ENCODE results near the gene ERVH48-1. TPM values are rescaled to one million over a fixed set of nuclear protein-coding genes. Genes with fewer than 3 reads are reported as not detected.
A peak's percentile ranks its signal among the peaks of the same experiment; 100 is the strongest.

The ERVH48-1 gene
- total RNA-seq: under 1 TPM in 4 of 6 donors, not detected in 2; 0.09 to 0.33 (median 0.15) TPM

GRCh38 chr21:42925114-42925926, at the start of gene ERVH48-1:
TSS of gene ERVH48-1 (minus strand) at chr21:42925630. CDS start at chr21:42919006, 6,624 bp downstream.
- WGBS, 2 donors: 85 to 90% methylated on average over 29 of the region's 29 CpGs
- peaks cover 5 to 15% (median 9%) of the 10 kb centered on the region in 4 donors for H3K4me1 ChIP-seq
- DNase-seq: no peak
- no peak within 1 kb of the TSS for H3K4me3 ChIP-seq
- peak within 1 kb of the TSS in 1 of 4 donors; percentile 30 for H3K27ac ChIP-seq
- ATAC-seq (ENCODE audit: low FRiP score in 2 of 2): no peak
- H3K9me3 ChIP-seq: no peaks in the 10 kb centered on the region
- no peaks in the 10 kb centered on the region for H3K36me3 ChIP-seq
- H3K27me3 ChIP-seq: no peaks in the 10 kb centered on the region
- TF ChIP-seq POLR2A (IDR thresholded peaks at IDR 0.05) (no peak), EP300 (IDR thresholded peaks at IDR 0.05) (no peak), CTCF (IDR thresholded peaks at IDR 0.05) (no peak), POLR2AphosphoS5 (IDR thresholded peaks at IDR 0.05) (no peak)

- Histone ChIP-seq H3K27ac (peak within 1 kb of the TSS; percentile 97 to 99 (median 98)), H3K4me1 (peaks cover 17 to 34% (median 27%) of the 10 kb centered on the region in 4 donors), H3K9me3 (no peaks in the 10 kb centered on the region), H3K36me3 (peaks cover 0 to 5% (median 0%) of the 10 kb centered on the region in 4 donors), H3K4me3 (peak within 1 kb of the TSS; percentile 58 to 96 (median 81)), H3K27me3 (no peaks in the 10 kb centered on the region)
- peak; percentile 96 to 99 for ATAC-seq (ENCODE audit: low FRiP score in 2 of 2)
- WGBS, 2 donors: 0% methylated on average over 38 of the region's 106 CpGs; no CpG with 5 or more reads in 1 of the 2 donors
- DNase-seq: peak; percentile 99 to 100
- TF ChIP-seq CTCF (IDR thresholded peaks at IDR 0.05) (peak in 4 of 6 experiments; percentile 38 to 49 (median 44)), POLR2AphosphoS5 (IDR thresholded peaks at IDR 0.05) (peak; percentile 58), POLR2A (IDR thresholded peaks at IDR 0.05) (peak in 3 of 4 donors; percentile 52 to 81 (median 55)), EP300 (IDR thresholded peaks at IDR 0.05) (peak in 1 of 4 donors; percentile 47)
Observed at GRCh38 chr21:42973991-42974831, 48.8 kb upstream of the ERVH48-1 start, which contains the start of gene PKNOX1. TSS of gene PKNOX1 (plus strand) at chr21:42974562. CDS start at chr21:43004382, 29,820 bp downstream.

GRCh38 chr21:42973309-42973990, 48.0 kb upstream of the ERVH48-1 start:
- Histone ChIP-seq H3K4me1 (peaks cover 17 to 34% (median 27%) of the 10 kb centered on the region in 4 donors), H3K4me3 (peak overlapping the region; percentile 33 to 96 (median 81)), H3K36me3 (no peaks in the 10 kb centered on the region), H3K27me3 (no peaks in the 10 kb centered on the region), H3K9me3 (no peaks in the 10 kb centered on the region), H3K27ac (peak overlapping the region; percentile 88 to 99 (median 94))
- no peak for ATAC-seq (ENCODE audit: low FRiP score in 2 of 2)
- WGBS, 2 donors: 64 to 85% methylated on average over 9 to 19 of the region's 19 CpGs
- no peak for DNase-seq
- TF ChIP-seq POLR2A (IDR thresholded peaks at IDR 0.05) (peak in 2 of 4 donors; percentile 7 to 16), CTCF (IDR thresholded peaks at IDR 0.05) (no peak)

GRCh38 chr21:42971897-42972275, 46.5 kb upstream of the ERVH48-1 start:
- no peak for DNase-seq
- TF ChIP-seq EP300 (IDR thresholded peaks at IDR 0.05): no peak
- no peak for TF ChIP-seq POLR2A (IDR thresholded peaks at IDR 0.05)
- TF ChIP-seq CTCF (IDR thresholded peaks at IDR 0.05): no peak
- TF ChIP-seq POLR2AphosphoS5 (IDR thresholded peaks at IDR 0.05): no peak
- WGBS, 2 donors: 60 to 66% methylated on average over 1 to 3 of the region's 3 CpGs

More at GRCh38 chr21:42971897-42972275, 46.5 kb upstream of the ERVH48-1 start:
- Histone ChIP-seq H3K9me3 (no peaks in the 10 kb centered on the region), H3K4me1 (peaks cover 17 to 34% (median 27%) of the 10 kb centered on the region in 4 donors), H3K36me3 (no peaks in the 10 kb centered on the region), H3K27me3 (no peaks in the 10 kb centered on the region), H3K4me3 (no peak overlapping the region), H3K27ac (peak overlapping the region; percentile 46 to 74 (median 66))
- ATAC-seq (ENCODE audit: low FRiP score in 2 of 2): no peak

All from upper lobe of left lung (tissue), 6 donors.